ENCODE measurements around the gene EXOC6B.

- no peak for TF ChIP-seq EZH2 (IDR thresholded peaks at IDR 0.05; ENCODE audit: borderline replicate concordance, low read depth, low read length, severe bottlenecking)
- TF ChIP-seq, protein P1, sequence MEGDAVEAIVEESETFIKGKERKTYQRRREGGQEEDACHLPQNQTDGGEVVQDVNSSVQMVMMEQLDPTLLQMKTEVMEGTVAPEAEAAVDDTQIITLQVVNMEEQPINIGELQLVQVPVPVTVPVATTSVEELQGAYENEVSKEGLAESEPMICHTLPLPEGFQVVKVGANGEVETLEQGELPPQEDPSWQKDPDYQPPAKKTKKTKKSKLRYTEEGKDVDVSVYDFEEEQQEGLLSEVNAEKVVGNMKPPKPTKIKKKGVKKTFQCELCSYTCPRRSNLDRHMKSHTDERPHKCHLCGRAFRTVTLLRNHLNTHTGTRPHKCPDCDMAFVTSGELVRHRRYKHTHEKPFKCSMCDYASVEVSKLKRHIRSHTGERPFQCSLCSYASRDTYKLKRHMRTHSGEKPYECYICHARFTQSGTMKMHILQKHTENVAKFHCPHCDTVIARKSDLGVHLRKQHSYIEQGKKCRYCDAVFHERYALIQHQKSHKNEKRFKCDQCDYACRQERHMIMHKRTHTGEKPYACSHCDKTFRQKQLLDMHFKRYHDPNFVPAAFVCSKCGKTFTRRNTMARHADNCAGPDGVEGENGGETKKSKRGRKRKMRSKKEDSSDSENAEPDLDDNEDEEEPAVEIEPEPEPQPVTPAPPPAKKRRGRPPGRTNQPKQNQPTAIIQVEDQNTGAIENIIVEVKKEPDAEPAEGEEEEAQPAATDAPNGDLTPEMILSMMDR (IDR thresholded peaks at IDR 0.05; ENCODE audit: borderline replicate concordance, extremely low read depth, low read length, poor library complexity, severe bottlenecking): no peak
These were observed 213.1 kb downstream of the EXOC6B start for GRCh38 chr2:72612614-72613160.
